ENCODE results near the gene ENAH.
"Not testable (repeated sequence)": the region's sequence is repeated elsewhere in the genome, so short reads cannot be mapped to it uniquely, and the experiment has no call there.

The ENAH gene

GRCh38 chr1:225670806-225671733 is 18.1 kb upstream of the ENAH start:
- peak; percentile 55 for DNase-seq

- no peak for DNase-seq
Observed at GRCh38 chr1:225670356-225670755, 17.4 kb upstream of the ENAH start.

DNA sequence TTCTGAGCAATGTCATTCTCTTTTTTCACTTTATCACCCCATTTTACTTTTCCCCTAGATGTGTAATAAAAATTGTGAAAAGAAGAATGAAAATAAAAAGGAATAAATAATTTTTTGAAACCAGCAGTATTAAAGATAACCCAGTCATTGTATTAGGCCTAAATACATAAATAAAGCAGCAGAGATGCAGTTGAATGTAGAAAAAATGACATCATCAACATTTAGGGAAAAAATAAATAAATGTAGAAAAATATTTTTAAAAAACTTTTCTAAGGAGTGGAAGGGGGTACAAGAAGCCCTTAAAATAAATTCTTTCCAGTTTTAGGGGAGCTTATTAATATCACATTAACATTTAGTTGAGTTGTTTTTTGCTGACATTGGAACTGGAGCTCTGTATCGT is 15.3 kb upstream of the ENAH start:
- no peak for DNase-seq

GRCh38 chr1:225667362-225667761 is 14.4 kb upstream of the ENAH start:
- no peak for DNase-seq

DNA sequence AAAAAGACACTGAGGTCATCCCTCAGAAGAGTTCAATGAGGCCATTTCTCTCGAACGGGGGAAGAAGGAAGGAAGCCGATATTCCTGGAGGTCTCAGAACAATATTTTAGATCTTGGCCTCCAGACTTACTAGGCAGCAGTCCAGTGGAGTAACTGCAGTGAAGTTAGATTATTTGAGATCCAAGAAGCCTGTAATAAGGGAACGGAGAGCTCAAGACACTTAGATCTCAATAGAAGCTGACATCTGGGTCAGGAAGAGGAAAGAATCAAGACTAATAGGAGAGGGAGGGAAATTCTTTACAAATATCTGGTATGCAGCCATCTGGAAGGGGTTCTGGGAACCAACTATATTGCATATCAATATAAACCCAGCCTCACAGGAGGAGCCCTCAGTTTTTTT is 13.6 kb upstream of the ENAH start:
- DNase-seq = no peak

- DNase-seq = no peak
Observed at GRCh38 chr1:225664762-225665161, 11.8 kb upstream of the ENAH start.

GRCh38 chr1:225662155-225662554 is 9.2 kb upstream of the ENAH start:
- no peak for DNase-seq

- no peak for DNase-seq
Observed at GRCh38 chr1:225660544-225660946, 7.6 kb upstream of the ENAH start.

- peak; percentile 59 for DNase-seq
Observed at GRCh38 chr1:225658041-225658440, 5.1 kb upstream of the ENAH start.

DNA sequence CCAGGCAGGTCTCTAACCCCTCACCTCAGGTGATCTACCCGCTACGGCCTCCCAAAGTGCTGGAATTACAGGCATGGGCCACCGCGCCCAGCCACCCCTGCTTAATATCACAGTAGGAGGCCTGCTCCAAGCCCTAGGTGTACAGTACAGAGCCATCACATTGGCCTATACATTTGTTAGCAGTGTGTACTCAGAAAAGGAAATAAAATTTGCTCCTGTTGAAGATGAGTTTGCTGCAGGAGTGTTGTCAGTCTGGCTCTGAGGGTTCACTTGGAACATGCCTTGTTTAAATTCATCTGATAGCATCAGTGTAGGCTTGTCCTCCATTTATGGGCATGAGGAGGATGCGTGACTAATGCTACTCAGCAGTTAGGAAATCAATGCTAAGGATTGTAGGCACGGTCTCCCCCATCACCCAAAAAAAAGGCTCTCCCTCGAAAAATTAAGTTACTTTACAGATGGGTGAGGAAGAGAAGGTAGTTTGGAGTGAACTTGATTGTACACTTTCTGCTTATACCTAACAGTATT is 4.6 kb upstream of the ENAH start:
- peak; percentile 89 for DNase-seq

GRCh38 chr1:225656259-225656655 is 3.3 kb upstream of the ENAH start:
- DNase-seq = not testable (repeated sequence)

DNA sequence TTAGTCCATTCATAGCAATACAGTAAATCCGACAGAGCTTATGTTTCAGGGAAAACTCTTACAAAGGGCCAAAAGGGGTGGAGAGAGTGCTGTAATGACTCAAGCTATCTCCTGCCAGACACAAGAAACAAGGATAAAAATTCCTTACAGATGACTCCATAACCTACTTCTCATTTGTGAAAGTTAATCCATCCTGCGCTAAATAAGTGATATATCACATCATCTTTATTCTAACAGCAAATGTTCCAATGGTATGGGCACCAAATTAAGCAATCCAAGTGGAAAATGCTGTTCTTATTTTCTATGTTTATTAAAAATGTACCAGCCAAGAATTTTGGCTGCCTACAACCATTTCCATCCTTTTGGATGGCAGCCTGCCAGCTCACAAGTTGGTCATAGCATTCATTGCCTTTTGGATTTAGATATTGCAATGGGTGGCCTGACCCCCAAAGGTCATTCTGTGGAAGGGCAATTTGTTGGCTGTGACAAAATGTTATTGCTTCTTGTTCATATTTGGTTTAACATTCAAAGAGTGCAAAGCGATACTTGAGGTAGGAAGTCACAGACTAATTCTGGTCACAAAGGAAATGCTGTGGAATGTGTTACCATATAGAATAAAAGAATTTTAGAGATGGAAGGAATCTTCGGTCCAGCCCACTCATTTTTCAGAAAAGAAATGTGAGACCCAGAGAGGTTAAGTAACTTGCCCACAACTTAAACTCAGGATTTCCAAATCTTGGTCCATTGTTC is 2.8 kb upstream of the ENAH start:
- DNase-seq = peak; percentile 96

GRCh38 chr1:225654688-225655508 is 2.0 kb upstream of the ENAH start:
- no peak for DNase-seq

DNA sequence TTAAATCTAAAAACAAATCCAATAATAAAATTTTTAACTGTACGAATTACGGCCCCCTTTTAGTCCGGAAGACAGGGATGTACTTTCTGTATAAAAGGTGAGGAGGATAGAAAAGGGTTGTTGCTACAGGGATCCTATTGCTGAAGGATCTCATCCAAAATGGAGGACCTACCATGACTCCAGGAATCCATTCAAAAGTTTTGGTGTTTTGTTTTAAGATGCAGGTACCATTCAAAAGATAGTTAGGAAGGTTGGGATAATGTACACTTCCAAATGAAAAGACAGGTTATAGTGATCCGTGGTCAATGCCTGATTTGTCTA is 1.3 kb upstream of the ENAH start:
- no peak for DNase-seq

DNA sequence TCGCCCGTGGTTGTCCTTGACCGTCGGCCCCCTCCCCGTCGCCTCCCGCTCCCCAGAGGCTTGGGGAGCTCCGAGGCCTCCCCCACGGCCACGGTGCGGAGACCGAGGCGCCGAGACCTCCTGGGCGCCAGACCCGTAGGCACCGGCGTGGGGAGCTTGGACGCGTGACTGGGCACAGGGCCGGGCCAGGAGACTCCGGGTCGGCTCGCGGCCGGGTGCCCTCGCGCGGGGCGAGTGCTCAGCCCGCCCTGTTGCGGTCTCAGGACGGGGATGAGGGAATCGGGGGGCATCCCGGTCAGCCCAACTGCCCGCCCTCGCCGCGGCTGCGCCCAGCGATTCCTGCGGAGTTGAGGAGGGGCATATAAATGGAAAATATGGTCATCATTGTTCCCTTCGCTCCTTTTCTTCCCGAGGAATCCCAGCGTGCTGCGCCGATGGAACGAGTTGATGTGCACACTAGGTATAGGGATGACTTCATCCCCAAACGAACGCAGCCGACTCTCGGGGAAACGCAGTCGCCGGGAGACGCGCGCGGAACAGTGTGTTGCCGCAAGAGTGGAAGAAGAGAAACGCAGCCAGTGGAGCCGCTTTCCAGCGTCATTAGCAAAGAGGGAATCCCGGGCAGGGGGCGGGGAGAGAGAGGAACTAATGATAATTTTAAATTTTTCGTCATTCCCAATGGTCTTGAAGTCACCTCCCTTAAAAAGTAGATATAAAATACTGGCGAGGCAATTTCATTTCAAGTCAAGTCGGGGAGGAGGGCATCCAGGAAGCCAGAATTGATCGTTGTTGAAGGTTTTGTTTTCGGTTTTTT is 747 bp upstream of the ENAH start:
- DNase-seq = peak; percentile 77

DNA sequence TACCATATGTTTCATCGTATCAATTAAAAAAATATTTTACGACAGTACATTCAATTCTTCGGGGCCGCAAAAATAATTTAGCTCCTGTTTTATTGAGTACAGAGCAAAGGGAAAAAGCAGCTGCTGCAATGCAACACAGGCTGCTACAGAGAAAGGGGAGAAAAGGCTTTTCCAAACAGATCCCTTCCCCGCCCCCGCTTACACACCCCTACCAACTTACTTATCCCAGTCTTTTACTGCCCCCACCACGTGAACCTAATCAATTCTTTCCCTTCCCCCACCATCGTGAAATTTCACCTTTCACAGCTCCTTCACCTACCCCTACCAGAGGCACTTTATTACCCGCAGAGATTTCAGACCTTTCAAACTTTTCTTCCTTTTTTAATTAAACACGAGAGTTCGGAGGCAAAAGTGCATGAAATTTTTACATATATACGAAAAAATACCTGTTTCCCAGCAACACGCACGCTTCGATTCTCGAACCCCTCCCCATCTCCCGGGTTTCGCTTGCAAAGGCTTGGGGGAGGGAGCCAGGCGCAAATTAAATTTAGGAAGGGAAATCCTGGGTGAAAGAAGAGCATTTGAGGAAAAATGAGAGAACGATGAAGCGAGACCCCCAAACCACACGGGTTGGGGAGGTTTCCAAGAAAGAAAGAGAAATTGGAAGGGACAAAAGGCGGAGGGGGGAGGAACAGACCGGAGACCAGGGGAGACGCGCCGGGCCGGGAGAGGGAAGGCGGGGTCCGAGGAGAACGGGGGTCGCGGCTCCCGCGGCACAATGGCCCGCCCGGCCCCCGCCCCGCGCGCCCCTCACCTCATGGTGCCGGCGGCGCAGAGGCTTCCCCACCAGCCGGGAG is 823 bp downstream of the ENAH start:
- peak; percentile 42 for DNase-seq

DNA sequence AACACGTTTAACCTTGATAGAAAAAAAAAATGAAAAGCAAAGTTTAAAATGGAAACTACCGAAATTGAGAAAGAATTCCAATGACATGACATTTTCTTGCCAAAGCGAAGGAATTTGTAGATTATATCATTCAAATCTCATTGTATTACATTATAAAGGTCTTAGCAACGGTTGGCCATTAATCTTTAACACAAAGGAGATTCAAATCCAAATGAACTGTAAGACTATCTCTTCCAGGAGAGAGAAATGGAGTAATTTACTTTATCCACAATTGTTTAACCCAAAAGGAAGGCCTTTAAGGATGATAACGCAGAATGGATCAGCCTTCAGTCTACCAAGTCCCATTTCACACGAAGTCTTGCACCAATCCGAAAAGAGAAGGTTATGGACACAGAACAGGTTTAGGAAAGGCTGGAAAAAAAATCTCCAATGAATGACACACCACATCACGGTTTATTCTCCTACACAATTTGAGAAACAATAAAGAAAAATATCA is 1.5 kb downstream of the ENAH start:
- DNase-seq = peak; percentile 49

DNA sequence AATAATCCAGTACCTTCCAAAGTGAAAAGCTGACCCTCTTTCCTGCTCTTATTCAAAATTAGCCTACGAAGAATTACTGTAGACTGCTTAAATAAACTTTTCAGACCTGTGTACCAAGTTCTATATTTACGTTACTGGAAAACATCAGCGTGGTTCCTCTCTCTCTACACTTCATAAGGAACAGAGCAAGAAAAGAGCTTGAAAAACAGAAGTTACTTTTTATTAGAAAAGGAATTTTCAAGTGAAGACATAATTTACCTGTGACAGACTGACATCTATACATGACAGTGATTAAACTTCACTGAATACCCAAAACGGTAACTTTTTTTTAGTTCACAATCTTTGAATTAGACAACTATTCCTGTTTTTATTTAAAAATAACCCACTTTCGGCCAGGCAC is 2.7 kb downstream of the ENAH start:
- no peak for DNase-seq

- DNase-seq = no peak
Observed at GRCh38 chr1:225645194-225645895, 7.6 kb downstream of the ENAH start.

- no peak for DNase-seq
Observed at GRCh38 chr1:225644666-225645065, 8.3 kb downstream of the ENAH start.

All from EL (cell line).